H9 (cell line): Measurements from ENCODE around the gene COX6B2. TPM values are rescaled to one million over a fixed set of nuclear protein-coding genes. Genes with fewer than 3 reads are reported as not detected.

Experiments
- DNase-seq: peaks from one replicate; pipeline ENCODE4 v3.0.0-alpha.2; 2017
- H2AFZ ChIP-seq: one replicate; pipeline ENCODE4 v1.6.1; 2013; ENCODE audit warnings: mild to moderate bottlenecking, low read length, control low read depth, moderate library complexity
- H2AK5ac ChIP-seq: 2 replicates; pipeline ENCODE4 v1.6.1; 2013; ENCODE audit warnings: low read length, control low read depth, mixed read lengths; ENCODE audit not compliant: insufficient read length
- H2BK120ac ChIP-seq: one replicate; pipeline ENCODE4 v1.6.1; 2013; ENCODE audit warnings: low read depth, mild to moderate bottlenecking, low read length, control low read depth, inconsistent platforms; ENCODE audit not compliant: poor library complexity, severe bottlenecking
- H2BK12ac ChIP-seq: 2 replicates; pipeline ENCODE4 v1.6.1; 2013; ENCODE audit warnings: low read length, control low read depth, mixed read lengths, low read depth; ENCODE audit not compliant: insufficient read length
- H2BK15ac ChIP-seq: 2 replicates; pipeline ENCODE4 v1.6.1; 2013; ENCODE audit warnings: low read depth, low read length, control low read depth
- H2BK20ac ChIP-seq: one replicate; pipeline ENCODE4 v1.6.1; 2013; ENCODE audit warnings: low read depth, mild to moderate bottlenecking, low read length, control low read depth, inconsistent platforms; ENCODE audit not compliant: poor library complexity, severe bottlenecking
- H2BK5ac ChIP-seq: 2 replicates; pipeline ENCODE4 v1.6.1; 2013; ENCODE audit warnings: low read length, control low read depth, mixed read lengths; ENCODE audit not compliant: insufficient read length
- H3K14ac ChIP-seq: 2 replicates; pipeline ENCODE4 v1.6.1; 2013; ENCODE audit warnings: low read length, control low read depth; ENCODE audit not compliant: insufficient read depth
- H3K18ac ChIP-seq: 2 replicates; pipeline ENCODE4 v1.6.1; 2013; ENCODE audit warnings: low read depth, mild to moderate bottlenecking, mixed read lengths, low read length, control low read depth; ENCODE audit not compliant: insufficient read length
- H3K23ac ChIP-seq: 2 replicates; pipeline ENCODE4 v1.6.1; 2013; ENCODE audit warnings: low read length, control low read depth, mixed read lengths, low read depth; ENCODE audit not compliant: insufficient read length
- H3K23me2 ChIP-seq: 2 replicates; pipeline ENCODE4 v1.6.1; 2013; ENCODE audit warnings: low read depth, mild to moderate bottlenecking, mixed read lengths, low read length, control low read depth; ENCODE audit not compliant: insufficient read length, poor library complexity, severe bottlenecking
- H3K27ac ChIP-seq: 2 replicates; pipeline ENCODE4 v1.5.1; 2013; ENCODE audit warnings: low read length, control low read depth, mixed read lengths, low read depth; ENCODE audit not compliant: insufficient read length
- H3K27me3 ChIP-seq: 2 replicates; pipeline ENCODE4 v1.6.1; 2013; ENCODE audit warnings: low read length, control low read depth, inconsistent platforms; ENCODE audit not compliant: insufficient read depth
- H3K4ac ChIP-seq: 2 replicates; pipeline ENCODE4 v1.6.1; 2013; ENCODE audit warnings: low read depth, mild to moderate bottlenecking, control low read depth, inconsistent platforms, low read length, moderate library complexity
- H3K4me1 ChIP-seq: 2 replicates; pipeline ENCODE4 v1.6.1; 2013; ENCODE audit warnings: low read length, control low read depth, inconsistent platforms; ENCODE audit not compliant: insufficient read depth
- H3K4me2 ChIP-seq: 2 replicates; pipeline ENCODE4 v1.6.1; 2013; ENCODE audit warnings: low read length, control low read depth, mixed read lengths; ENCODE audit not compliant: insufficient read length, insufficient read depth
- H3K56ac ChIP-seq: 2 replicates; pipeline ENCODE4 v1.6.1; 2013; ENCODE audit warnings: low read depth, mild to moderate bottlenecking, mixed read lengths, low read length, control low read depth; ENCODE audit not compliant: insufficient read length
- H3K79me1 ChIP-seq: 2 replicates; pipeline ENCODE4 v1.6.1; 2013; ENCODE audit warnings: low read depth, mild to moderate bottlenecking, moderate library complexity, low read length, control low read depth, inconsistent platforms; ENCODE audit not compliant: insufficient read depth, poor library complexity, severe bottlenecking
- H3K79me2 ChIP-seq: 2 replicates; pipeline ENCODE4 v1.6.1; 2013; ENCODE audit warnings: low read length, control low read depth, inconsistent platforms; ENCODE audit not compliant: insufficient read depth
- H3K9ac ChIP-seq: 2 replicates; pipeline ENCODE4 v1.6.1; 2013; ENCODE audit warnings: low read length, control low read depth, mixed read lengths; ENCODE audit not compliant: insufficient read length; ENCODE audit errors: extremely low read depth
- H3K9me3 ChIP-seq: one replicate; pipeline ENCODE4 v1.6.1; 2013; ENCODE audit warnings: low read depth, low read length, inconsistent platforms; ENCODE audit not compliant: control insufficient read depth
- H3T11ph ChIP-seq: one replicate; pipeline ENCODE4 v1.6.1; 2013; ENCODE audit warnings: mild to moderate bottlenecking, low read length, control low read depth, inconsistent platforms
- H4K20me1 ChIP-seq: one replicate; pipeline ENCODE4 v1.6.1; 2013; ENCODE audit not compliant: control insufficient read depth, insufficient read length, insufficient read depth
- H4K5ac ChIP-seq: 2 replicates; pipeline ENCODE4 v1.6.1; 2013; ENCODE audit warnings: low read depth, mild to moderate bottlenecking, mixed read lengths, low read length, control low read depth; ENCODE audit not compliant: insufficient read length
- H4K8ac ChIP-seq: replicated peaks from 2 replicates; pipeline ENCODE4 v1.6.1; 2013; ENCODE audit warnings: low read length, control low read depth, mixed read lengths, low read depth; ENCODE audit not compliant: insufficient read length
- H4K91ac ChIP-seq: 2 replicates; pipeline ENCODE4 v1.6.1; 2013; ENCODE audit warnings: low read depth, mild to moderate bottlenecking, moderate library complexity, mixed read lengths, low read length, control low read depth; ENCODE audit not compliant: insufficient read length
- H3K27ac Mint-ChIP-seq, 3 experiments: 2 replicates in 2 of 3; 3 replicates in 1 of 3; pipeline ENCODE4 v1.8.0; 2020 to 2021; ENCODE audit warnings: mixed read lengths in 3 of 3, mild to moderate bottlenecking in 1 of 3, moderate library complexity in 1 of 3
- H3K27me3 Mint-ChIP-seq: 2 replicates; pipeline ENCODE4 v1.8.0; 2021; ENCODE audit warnings: low read depth, mild to moderate bottlenecking, moderate library complexity, mixed read lengths
- H3K36me3 Mint-ChIP-seq, 3 experiments: 2 replicates in 2 of 3; 3 replicates in 1 of 3; pipeline ENCODE4 v1.8.0; 2020 to 2021; ENCODE audit warnings: low read depth in 3 of 3, mixed read lengths in 3 of 3; ENCODE audit not compliant: insufficient read depth in 1 of 3
- H3K4me1 Mint-ChIP-seq, 2 experiments: 2 replicates each; pipeline ENCODE4 v1.8.0; 2020; ENCODE audit warnings: mixed read lengths in 2 of 2
- H3K4me3 Mint-ChIP-seq, 2 experiments: 2 replicates in 1 of 2; 3 replicates in 1 of 2; pipeline ENCODE4 v1.8.0; 2020 to 2021; ENCODE audit warnings: mild to moderate bottlenecking in 2 of 2, mixed read lengths in 2 of 2, moderate library complexity in 1 of 2
- H3K9me3 Mint-ChIP-seq, 2 experiments: 2 replicates in 1 of 2; 3 replicates in 1 of 2; pipeline ENCODE4 v1.8.0; 2020; ENCODE audit warnings: mild to moderate bottlenecking in 2 of 2, mixed read lengths in 2 of 2, moderate library complexity in 1 of 2
- WGBS: extraction: QIAGEN DNeasy Blood & Tissue Kit; methylation state at CpG from one replicate; pipeline ENCODE4 v1.1.7; 2013; ENCODE audit warnings: missing lambda C conversion rate, low lambda C conversion rate, mixed read lengths; ENCODE audit not compliant: insufficient read length; ENCODE audit errors: extremely low coverage; 5-methylcytosine and 5-hydroxymethylcytosine counted together
- total RNA-seq: library from RNA; stranded (reverse); gene quantifications from 2 replicates; pipeline ENCODE4 v1.2.1, GENCODE V29; 2021
- TF ChIP-seq, protein P1 (sequence below): fragments of 200-600 bp; sonication (generic); conservative IDR thresholded peaks from 3 replicates; pipeline ENCODE4 v1.8.0; 2021; ENCODE audit warnings: antibody characterized with exemption, mild to moderate bottlenecking

COX6B2 gene
- total RNA-seq, 1 experiment from 2014 or later: 4.0 TPM

DNA sequence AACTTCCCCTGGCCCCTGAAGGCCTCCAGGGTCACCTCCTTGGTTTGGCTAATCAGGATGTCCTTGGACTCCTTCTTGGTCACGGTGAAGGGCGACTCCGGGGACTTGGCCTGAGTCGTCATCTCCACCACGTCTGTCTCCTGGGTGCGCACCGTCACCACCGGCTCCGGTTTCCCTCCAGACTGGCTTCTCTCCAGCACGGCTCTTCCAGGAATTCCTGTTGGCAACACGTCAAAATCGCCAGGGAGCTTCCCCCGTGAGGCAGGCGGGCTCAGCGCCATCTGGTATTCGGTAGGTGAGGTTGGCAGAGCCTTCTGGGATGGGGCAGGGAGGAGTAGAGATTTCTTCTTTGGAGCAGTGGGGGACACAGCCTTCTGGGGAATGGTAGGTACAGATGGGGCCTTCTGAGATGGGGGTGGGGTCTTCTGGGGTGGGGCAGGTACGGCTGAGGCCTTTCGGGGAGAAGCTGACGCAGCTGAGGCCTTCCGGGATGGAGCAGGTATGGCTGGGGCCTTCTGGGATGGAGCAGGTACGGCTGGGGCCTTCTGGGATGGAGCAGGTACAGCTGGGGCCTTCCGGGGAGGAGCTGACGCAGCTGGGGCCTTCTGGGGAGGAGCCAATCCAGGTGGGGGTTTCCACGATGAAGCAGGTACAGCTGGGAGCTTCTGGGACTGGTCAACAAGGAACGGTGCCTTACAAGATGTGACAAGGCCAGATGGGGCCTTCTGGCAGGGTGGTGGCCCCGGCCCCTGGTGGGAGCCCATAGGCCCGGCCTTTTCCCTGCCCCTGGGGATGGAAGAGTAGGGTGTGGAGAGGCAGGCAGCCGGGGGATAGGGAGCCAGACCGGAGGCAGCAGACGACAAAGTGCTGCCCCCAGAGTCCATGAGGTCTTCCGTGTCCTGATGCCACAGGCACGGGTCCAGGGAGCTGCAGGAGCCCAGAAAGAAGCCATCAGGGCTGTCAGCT lies 4.7 kb upstream of the COX6B2 start:
- H2BK12ac ChIP-seq: no peak overlapping the region
- no peak overlapping the region for H3K4ac ChIP-seq
- no peak overlapping the region for H3K18ac ChIP-seq
- TF ChIP-seq, protein P1, sequence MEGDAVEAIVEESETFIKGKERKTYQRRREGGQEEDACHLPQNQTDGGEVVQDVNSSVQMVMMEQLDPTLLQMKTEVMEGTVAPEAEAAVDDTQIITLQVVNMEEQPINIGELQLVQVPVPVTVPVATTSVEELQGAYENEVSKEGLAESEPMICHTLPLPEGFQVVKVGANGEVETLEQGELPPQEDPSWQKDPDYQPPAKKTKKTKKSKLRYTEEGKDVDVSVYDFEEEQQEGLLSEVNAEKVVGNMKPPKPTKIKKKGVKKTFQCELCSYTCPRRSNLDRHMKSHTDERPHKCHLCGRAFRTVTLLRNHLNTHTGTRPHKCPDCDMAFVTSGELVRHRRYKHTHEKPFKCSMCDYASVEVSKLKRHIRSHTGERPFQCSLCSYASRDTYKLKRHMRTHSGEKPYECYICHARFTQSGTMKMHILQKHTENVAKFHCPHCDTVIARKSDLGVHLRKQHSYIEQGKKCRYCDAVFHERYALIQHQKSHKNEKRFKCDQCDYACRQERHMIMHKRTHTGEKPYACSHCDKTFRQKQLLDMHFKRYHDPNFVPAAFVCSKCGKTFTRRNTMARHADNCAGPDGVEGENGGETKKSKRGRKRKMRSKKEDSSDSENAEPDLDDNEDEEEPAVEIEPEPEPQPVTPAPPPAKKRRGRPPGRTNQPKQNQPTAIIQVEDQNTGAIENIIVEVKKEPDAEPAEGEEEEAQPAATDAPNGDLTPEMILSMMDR: no peak
- no peaks in the 10 kb centered on the region for H3K79me1 ChIP-seq
- H3K27ac Mint-ChIP-seq: no peak overlapping the region
- no peak overlapping the region for H3K27ac ChIP-seq
- H3K14ac ChIP-seq: no peak overlapping the region; the same call in 1 of the 2 replicates
- no CpG with 5 or more reads among the region's 32 CpGs for WGBS
- H2AFZ ChIP-seq: no peak overlapping the region
- no peaks in the 10 kb centered on the region for H3K36me3 Mint-ChIP-seq
- no peaks in the 10 kb centered on the region for H3K9me3 Mint-ChIP-seq
- no peak overlapping the region for H2BK5ac ChIP-seq
- DNase-seq: no peak
- no peaks in the 10 kb centered on the region for H3K9me3 ChIP-seq
- no peak overlapping the region for H3K4me2 ChIP-seq
- no peak overlapping the region for H2BK120ac ChIP-seq
- H2BK15ac ChIP-seq: no peak overlapping the region
- no peak overlapping the region for H3T11ph ChIP-seq
- H3K27me3 Mint-ChIP-seq: peaks cover 58% of the 10 kb centered on the region
- H3K27me3 ChIP-seq: peaks cover 2% of the 10 kb centered on the region; the same call in 1 of the 2 replicates
- no peak overlapping the region for H2AK5ac ChIP-seq
- H4K5ac ChIP-seq: no peak overlapping the region
- H4K8ac ChIP-seq: no peak overlapping the region
- H3K79me2 ChIP-seq: no peaks in the 10 kb centered on the region
- no peaks in the 10 kb centered on the region for H3K4me1 ChIP-seq
- H4K20me1 ChIP-seq: no peaks in the 10 kb centered on the region
- no peak overlapping the region for H2BK20ac ChIP-seq
- H3K56ac ChIP-seq: no peak overlapping the region
- no peak overlapping the region for H3K9ac ChIP-seq
- no peak overlapping the region; a peak in 1 of 5 replicates for H3K4me3 Mint-ChIP-seq
- no peak overlapping the region for H4K91ac ChIP-seq
- H3K23ac ChIP-seq: no peak overlapping the region
- H3K4me1 Mint-ChIP-seq: peaks cover 12 to 23% of the 10 kb centered on the region in 2 experiments
- H3K23me2 ChIP-seq: no peaks in the 10 kb centered on the region
